Common myeloid progenitor, CD34-positive (primary cell): ENCODE measurements around the gene ATOH8.

ENCODE experiments used
- CTCF ChIA-PET: fragments of 350-600 bp; sonication (Branson Sonifier 250); formaldehyde crosslinking; loops from one replicate; lab custom pipeline; 2021; ENCODE audit warnings: antibody characterized with exemption; lab: Charles Lee
- POLR2A ChIA-PET: fragments of 350-600 bp; sonication (Branson Sonifier 250); formaldehyde crosslinking; loops from one replicate; lab custom pipeline; 2021; ENCODE audit warnings: antibody characterized with exemption; lab: Charles Lee
- DNase-seq, 3 donors: peaks; one replicate each; pipeline versions ENCODE4 v3.0.0 to v3.0.0-alpha.2; 2013
- H3K27ac ChIP-seq, 2 experiments: 1 replicate in 1 of 2; 2 replicates in 1 of 2; pipeline ENCODE4 v1.7.0; 2013; ENCODE audit warnings: inconsistent platforms in 2 of 2, low read length in 2 of 2, mild to moderate bottlenecking in 2 of 2, low read depth in 1 of 2, moderate library complexity in 1 of 2; ENCODE audit not compliant: severe bottlenecking in 2 of 2, insufficient read depth in 1 of 2, poor library complexity in 1 of 2
- H3K27me3 ChIP-seq, 5 experiments: replicated peaks in 2 of 5; 1 replicate in 3 of 5; 2 replicates in 2 of 5; pipeline versions ENCODE4 v1.6.1 to v1.7.0; 2013; ENCODE audit warnings: low read length in 4 of 5, mild to moderate bottlenecking in 2 of 5, moderate library complexity in 2 of 5, inconsistent platforms in 1 of 5; ENCODE audit not compliant: insufficient read depth in 5 of 5, control insufficient read depth in 4 of 5
- H3K36me3 ChIP-seq, 4 experiments: 1 replicate in 2 of 4; 2 replicates in 2 of 4; pipeline versions ENCODE4 v1.6.1 to v1.7.0; 2013; ENCODE audit warnings: low read length in 3 of 4, control low read depth in 1 of 4, mild to moderate bottlenecking in 1 of 4; ENCODE audit not compliant: control insufficient read depth in 4 of 4, insufficient read depth in 4 of 4
- H3K4me1 ChIP-seq, 4 experiments: 1 replicate in 3 of 4; 2 replicates in 1 of 4; pipeline versions ENCODE4 v1.6.1 to v1.7.1; 2013; ENCODE audit warnings: low read length in 3 of 4, mild to moderate bottlenecking in 3 of 4, control low read depth in 1 of 4, inconsistent platforms in 1 of 4, moderate library complexity in 1 of 4; ENCODE audit not compliant: control insufficient read depth in 4 of 4, insufficient read depth in 4 of 4; ENCODE audit errors: control extremely low read depth in 1 of 4
- H3K4me3 ChIP-seq, 7 experiments: 1 replicate in 4 of 7; 2 replicates in 3 of 7; pipeline versions ENCODE4 v1.5.1 to v1.7.0; 2013; ENCODE audit warnings: mild to moderate bottlenecking in 7 of 7, low read length in 6 of 7, moderate library complexity in 6 of 7, inconsistent platforms in 2 of 7, low read depth in 2 of 7, control low read depth in 1 of 7; ENCODE audit not compliant: insufficient read depth in 4 of 7, control insufficient read depth in 1 of 7; ENCODE audit errors: extremely low read depth in 1 of 7
- H3K9me3 ChIP-seq, 5 experiments: 1 replicate in 4 of 5; 2 replicates in 1 of 5; pipeline versions ENCODE4 v1.6.1 to v1.7.1; 2013; ENCODE audit warnings: low read length in 4 of 5, mild to moderate bottlenecking in 2 of 5, inconsistent platforms in 1 of 5, low read depth in 1 of 5, moderate library complexity in 1 of 5; ENCODE audit not compliant: control insufficient read depth in 4 of 5, insufficient read depth in 2 of 5; ENCODE audit errors: control extremely low read depth in 1 of 5
- WGBS: methylation state at CpG from one replicate; pipeline ENCODE4 v1.1.5; 2013; ENCODE audit not compliant: insufficient coverage; 5-methylcytosine and 5-hydroxymethylcytosine counted together

ATOH8 gene

DNA sequence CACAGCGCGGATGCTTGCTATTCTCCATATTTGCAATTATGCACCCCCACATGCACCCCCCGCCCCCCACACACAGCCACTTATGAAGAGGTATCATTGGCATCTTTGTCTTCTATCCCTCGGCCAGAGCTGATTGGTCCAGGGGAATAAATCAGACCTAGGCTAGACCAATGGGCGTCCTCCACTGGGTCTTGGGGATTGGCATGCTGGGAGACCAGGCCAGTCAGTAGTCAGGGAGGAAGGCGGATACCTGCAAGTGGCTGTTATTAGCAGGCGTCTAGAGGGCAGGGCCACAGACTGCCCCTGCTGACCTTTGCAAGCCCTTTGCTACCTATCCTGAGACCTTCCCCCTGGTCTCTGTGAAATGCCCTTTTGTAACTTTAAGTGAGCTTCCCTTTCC, 30.0 kb downstream of the ATOH8 start:
- WGBS, result 99% methylated on average over 6 of the region's 7 CpGs
- Histone ChIP-seq H3K27me3 (peaks cover 0 to 4% (median 0%) of the 10 kb centered on the region in 5 experiments), H3K27ac (no peak overlapping the region), H3K4me3 (no peak overlapping the region), H3K4me1 (peaks cover 0 to 24% (median 21%) of the 10 kb centered on the region in 4 experiments), H3K9me3 (no peaks in the 10 kb centered on the region), H3K36me3 (no peaks in the 10 kb centered on the region)
- POLR2A ChIA-PET, result no interaction called here
- CTCF ChIA-PET, result interaction anchor here (1.2 to 6.7 kb wide), 6 partner anchors 11 to 39 kb away, joined by 4 to 58 read pairs (median 14); no protein-coding TSS in a partner anchor
- DNase-seq, result no peak

- Histone ChIP-seq H3K27me3 (peaks cover 0 to 4% (median 0%) of the 10 kb centered on the region in 5 experiments), H3K36me3 (no peaks in the 10 kb centered on the region), H3K9me3 (no peaks in the 10 kb centered on the region), H3K27ac (no peak overlapping the region), H3K4me1 (peaks cover 0 to 24% (median 21%) of the 10 kb centered on the region in 4 experiments), H3K4me3 (peak overlapping the region in 1 of 7 experiments; percentile 48)
- no peak for DNase-seq
- WGBS, result 85% methylated on average over 6 of the region's 6 CpGs
- CTCF ChIA-PET, result interaction anchor here (1.0 to 6.7 kb wide), 6 partner anchors 11 to 40 kb away, joined by 3 to 58 read pairs (median 14); no protein-coding TSS in a partner anchor
- POLR2A ChIA-PET, result interaction anchor here (1.6 kb wide), 1 partner anchor 9 kb away, joined by 4 read pairs; no protein-coding TSS in a partner anchor
Measured at GRCh38 chr2:85784474-85784986, 30.7 kb downstream of the ATOH8 start.

DNA sequence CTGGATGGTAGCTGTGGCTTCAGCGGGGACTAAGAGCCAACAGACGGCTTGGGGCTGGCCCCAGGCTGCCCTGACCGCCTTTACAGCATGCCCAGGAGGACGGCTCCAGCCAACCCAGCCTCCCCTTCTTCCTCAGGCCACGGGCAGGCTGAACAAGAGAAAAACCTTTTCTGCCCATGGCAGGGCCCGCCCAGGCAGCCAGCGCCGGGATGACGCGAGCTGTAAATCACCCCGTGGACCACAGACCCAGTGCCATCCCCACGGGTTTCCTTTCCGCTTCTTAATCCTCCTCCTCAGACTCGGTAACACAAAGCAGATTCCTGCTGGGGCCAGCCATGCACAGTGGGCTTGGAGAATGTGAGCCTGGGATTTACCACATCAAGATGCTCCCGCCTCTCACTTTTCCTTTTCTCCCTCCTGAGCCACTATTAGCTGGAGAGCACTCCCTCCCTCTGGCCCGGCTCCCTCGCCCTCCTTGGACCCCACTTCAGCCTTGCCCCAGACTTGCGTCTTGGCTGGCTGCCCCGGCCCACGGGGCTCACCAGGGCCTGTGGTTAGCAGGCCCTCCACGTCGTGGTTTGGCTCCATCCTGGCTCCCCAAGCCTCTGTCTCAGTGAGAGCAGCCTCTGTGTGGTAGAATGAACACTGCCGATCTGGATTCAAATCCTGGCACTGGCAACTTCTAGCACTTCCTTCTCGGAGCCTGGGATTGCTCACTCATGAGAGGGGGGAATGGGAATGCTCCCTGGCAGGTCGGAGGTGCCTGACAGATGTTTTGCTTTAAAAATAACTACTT, 31.4 kb downstream of the ATOH8 start:
- H3K4me1 ChIP-seq, result peaks cover 0 to 29% (median 25%) of the 10 kb centered on the region in 4 experiments
- WGBS, result 9% methylated on average over 15 of the region's 25 CpGs
- DNase-seq, result peak; percentile 82 to 95 (median 94)
- H3K36me3 ChIP-seq, result no peaks in the 10 kb centered on the region
- peak overlapping the region in 3 of 7 experiments; percentile 19 to 58 (median 48) for H3K4me3 ChIP-seq
- H3K9me3 ChIP-seq, result no peaks in the 10 kb centered on the region
- POLR2A ChIA-PET, result interaction anchor here (1.6 kb wide), 1 partner anchor 10 kb away, joined by 4 read pairs; no protein-coding TSS in a partner anchor
- H3K27ac ChIP-seq, result no peak overlapping the region
- CTCF ChIA-PET, result interaction anchor here (1.0 to 6.7 kb wide), 10 partner anchors 10 to 459 kb away, joined by 3 to 58 read pairs (median 6); no protein-coding TSS in a partner anchor
- peaks cover 0 to 4% (median 0%) of the 10 kb centered on the region in 5 experiments for H3K27me3 ChIP-seq

GRCh38 chr2:85785871-85786270, 32.1 kb downstream of the ATOH8 start:
- Histone ChIP-seq H3K4me3 (peak overlapping the region in 1 of 7 experiments; percentile 58), H3K27ac (no peak overlapping the region), H3K4me1 (peaks cover 0 to 35% (median 31%) of the 10 kb centered on the region in 4 experiments), H3K27me3 (peaks cover 0 to 4% (median 0%) of the 10 kb centered on the region in 5 experiments), H3K36me3 (no peaks in the 10 kb centered on the region), H3K9me3 (no peaks in the 10 kb centered on the region)
- DNase-seq, result no peak
- 67% methylated on average over 3 of the region's 4 CpGs for WGBS
- POLR2A ChIA-PET, result interaction anchor here (1.6 kb wide), 1 partner anchor 11 kb away, joined by 4 read pairs; no protein-coding TSS in a partner anchor
- CTCF ChIA-PET, result interaction anchor here (1.2 to 6.7 kb wide), 8 partner anchors 9 to 459 kb away, joined by 4 to 58 read pairs (median 7); no protein-coding TSS in a partner anchor

DNA sequence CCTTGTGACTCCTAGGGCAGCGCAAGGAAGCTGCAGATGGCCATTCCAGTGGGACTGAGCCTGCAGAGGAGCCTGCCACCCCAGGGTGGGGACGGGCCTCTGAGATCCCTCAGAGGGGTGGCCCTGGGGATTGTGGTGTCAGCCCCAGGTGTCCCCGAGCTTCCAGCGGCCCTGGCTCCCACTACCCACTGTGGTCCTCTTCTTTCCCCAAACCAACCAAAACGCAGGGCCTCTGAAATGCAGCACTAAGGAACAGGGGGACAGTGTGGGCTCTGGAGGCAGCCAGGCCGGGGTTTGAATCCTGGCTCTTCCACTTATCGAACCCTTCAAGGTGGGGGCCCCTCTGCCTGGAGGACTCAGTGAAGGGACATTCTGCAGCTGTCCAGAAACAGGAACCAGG, 32.7 kb downstream of the ATOH8 start:
- no peak for DNase-seq
- CTCF ChIA-PET, result interaction anchor here (1.1 to 6.7 kb wide), 9 partner anchors 9 to 458 kb away, joined by 3 to 58 read pairs (median 7); no protein-coding TSS in a partner anchor
- Histone ChIP-seq H3K27me3 (peaks cover 0 to 4% (median 0%) of the 10 kb centered on the region in 5 experiments), H3K27ac (no peak overlapping the region), H3K9me3 (no peaks in the 10 kb centered on the region), H3K36me3 (no peaks in the 10 kb centered on the region), H3K4me1 (peaks cover 0 to 39% (median 32%) of the 10 kb centered on the region in 4 experiments), H3K4me3 (no peak overlapping the region)
- POLR2A ChIA-PET, result no interaction called here
- 93% methylated on average over 4 of the region's 7 CpGs for WGBS

GRCh38 chr2:85786865-85787264, 33.1 kb downstream of the ATOH8 start:
- ChIA-PET POLR2A (no interaction called here), CTCF (interaction anchor here (1.1 to 4.5 kb wide), 7 partner anchors 8 to 458 kb away, joined by 3 to 32 read pairs (median 7); no protein-coding TSS in a partner anchor)
- 95% methylated on average over 11 of the region's 14 CpGs for WGBS
- Histone ChIP-seq H3K9me3 (no peaks in the 10 kb centered on the region), H3K27me3 (peaks cover 0 to 4% (median 0%) of the 10 kb centered on the region in 5 experiments), H3K36me3 (no peaks in the 10 kb centered on the region), H3K4me1 (peaks cover 0 to 39% (median 32%) of the 10 kb centered on the region in 4 experiments), H3K27ac (no peak overlapping the region), H3K4me3 (no peak overlapping the region)
- no peak for DNase-seq
